H9 (cell line): ENCODE data around the gene AGPAT2. TPM values are rescaled to one million over a fixed set of nuclear protein-coding genes. Genes with fewer than 3 reads are reported as not detected.

Experiments
- DNase-seq: peaks from one replicate; pipeline ENCODE4 v3.0.0-alpha.2; 2017
- H2AFZ ChIP-seq: one replicate; pipeline ENCODE4 v1.6.1; 2013; ENCODE audit warnings: mild to moderate bottlenecking, low read length, control low read depth, moderate library complexity
- H2AK5ac ChIP-seq: 2 replicates; pipeline ENCODE4 v1.6.1; 2013; ENCODE audit warnings: low read length, control low read depth, mixed read lengths; ENCODE audit not compliant: insufficient read length
- H2BK120ac ChIP-seq: one replicate; pipeline ENCODE4 v1.6.1; 2013; ENCODE audit warnings: low read depth, mild to moderate bottlenecking, low read length, control low read depth, inconsistent platforms; ENCODE audit not compliant: poor library complexity, severe bottlenecking
- H2BK12ac ChIP-seq: 2 replicates; pipeline ENCODE4 v1.6.1; 2013; ENCODE audit warnings: low read length, control low read depth, mixed read lengths, low read depth; ENCODE audit not compliant: insufficient read length
- H2BK15ac ChIP-seq: 2 replicates; pipeline ENCODE4 v1.6.1; 2013; ENCODE audit warnings: low read depth, low read length, control low read depth
- H2BK20ac ChIP-seq: one replicate; pipeline ENCODE4 v1.6.1; 2013; ENCODE audit warnings: low read depth, mild to moderate bottlenecking, low read length, control low read depth, inconsistent platforms; ENCODE audit not compliant: poor library complexity, severe bottlenecking
- H2BK5ac ChIP-seq: 2 replicates; pipeline ENCODE4 v1.6.1; 2013; ENCODE audit warnings: low read length, control low read depth, mixed read lengths; ENCODE audit not compliant: insufficient read length
- H3K14ac ChIP-seq: 2 replicates; pipeline ENCODE4 v1.6.1; 2013; ENCODE audit warnings: low read length, control low read depth; ENCODE audit not compliant: insufficient read depth
- H3K18ac ChIP-seq: 2 replicates; pipeline ENCODE4 v1.6.1; 2013; ENCODE audit warnings: low read depth, mild to moderate bottlenecking, mixed read lengths, low read length, control low read depth; ENCODE audit not compliant: insufficient read length
- H3K23ac ChIP-seq: 2 replicates; pipeline ENCODE4 v1.6.1; 2013; ENCODE audit warnings: low read length, control low read depth, mixed read lengths, low read depth; ENCODE audit not compliant: insufficient read length
- H3K23me2 ChIP-seq: 2 replicates; pipeline ENCODE4 v1.6.1; 2013; ENCODE audit warnings: low read depth, mild to moderate bottlenecking, mixed read lengths, low read length, control low read depth; ENCODE audit not compliant: insufficient read length, poor library complexity, severe bottlenecking
- H3K27ac ChIP-seq: 2 replicates; pipeline ENCODE4 v1.5.1; 2013; ENCODE audit warnings: low read length, control low read depth, mixed read lengths, low read depth; ENCODE audit not compliant: insufficient read length
- H3K27me3 ChIP-seq: 2 replicates; pipeline ENCODE4 v1.6.1; 2013; ENCODE audit warnings: low read length, control low read depth, inconsistent platforms; ENCODE audit not compliant: insufficient read depth
- H3K4ac ChIP-seq: 2 replicates; pipeline ENCODE4 v1.6.1; 2013; ENCODE audit warnings: low read depth, mild to moderate bottlenecking, control low read depth, inconsistent platforms, low read length, moderate library complexity
- H3K4me1 ChIP-seq: 2 replicates; pipeline ENCODE4 v1.6.1; 2013; ENCODE audit warnings: low read length, control low read depth, inconsistent platforms; ENCODE audit not compliant: insufficient read depth
- H3K4me2 ChIP-seq: 2 replicates; pipeline ENCODE4 v1.6.1; 2013; ENCODE audit warnings: low read length, control low read depth, mixed read lengths; ENCODE audit not compliant: insufficient read length, insufficient read depth
- H3K56ac ChIP-seq: 2 replicates; pipeline ENCODE4 v1.6.1; 2013; ENCODE audit warnings: low read depth, mild to moderate bottlenecking, mixed read lengths, low read length, control low read depth; ENCODE audit not compliant: insufficient read length
- H3K79me1 ChIP-seq: 2 replicates; pipeline ENCODE4 v1.6.1; 2013; ENCODE audit warnings: low read depth, mild to moderate bottlenecking, moderate library complexity, low read length, control low read depth, inconsistent platforms; ENCODE audit not compliant: insufficient read depth, poor library complexity, severe bottlenecking
- H3K79me2 ChIP-seq: 2 replicates; pipeline ENCODE4 v1.6.1; 2013; ENCODE audit warnings: low read length, control low read depth, inconsistent platforms; ENCODE audit not compliant: insufficient read depth
- H3K9ac ChIP-seq: 2 replicates; pipeline ENCODE4 v1.6.1; 2013; ENCODE audit warnings: low read length, control low read depth, mixed read lengths; ENCODE audit not compliant: insufficient read length; ENCODE audit errors: extremely low read depth
- H3K9me3 ChIP-seq: one replicate; pipeline ENCODE4 v1.6.1; 2013; ENCODE audit warnings: low read depth, low read length, inconsistent platforms; ENCODE audit not compliant: control insufficient read depth
- H3T11ph ChIP-seq: one replicate; pipeline ENCODE4 v1.6.1; 2013; ENCODE audit warnings: mild to moderate bottlenecking, low read length, control low read depth, inconsistent platforms
- H4K20me1 ChIP-seq: one replicate; pipeline ENCODE4 v1.6.1; 2013; ENCODE audit not compliant: control insufficient read depth, insufficient read length, insufficient read depth
- H4K5ac ChIP-seq: 2 replicates; pipeline ENCODE4 v1.6.1; 2013; ENCODE audit warnings: low read depth, mild to moderate bottlenecking, mixed read lengths, low read length, control low read depth; ENCODE audit not compliant: insufficient read length
- H4K8ac ChIP-seq: replicated peaks from 2 replicates; pipeline ENCODE4 v1.6.1; 2013; ENCODE audit warnings: low read length, control low read depth, mixed read lengths, low read depth; ENCODE audit not compliant: insufficient read length
- H4K91ac ChIP-seq: 2 replicates; pipeline ENCODE4 v1.6.1; 2013; ENCODE audit warnings: low read depth, mild to moderate bottlenecking, moderate library complexity, mixed read lengths, low read length, control low read depth; ENCODE audit not compliant: insufficient read length
- H3K27ac Mint-ChIP-seq, 3 experiments: 2 replicates in 2 of 3; 3 replicates in 1 of 3; pipeline ENCODE4 v1.8.0; 2020 to 2021; ENCODE audit warnings: mixed read lengths in 3 of 3, mild to moderate bottlenecking in 1 of 3, moderate library complexity in 1 of 3
- H3K27me3 Mint-ChIP-seq: 2 replicates; pipeline ENCODE4 v1.8.0; 2021; ENCODE audit warnings: low read depth, mild to moderate bottlenecking, moderate library complexity, mixed read lengths
- H3K36me3 Mint-ChIP-seq, 3 experiments: 2 replicates in 2 of 3; 3 replicates in 1 of 3; pipeline ENCODE4 v1.8.0; 2020 to 2021; ENCODE audit warnings: low read depth in 3 of 3, mixed read lengths in 3 of 3; ENCODE audit not compliant: insufficient read depth in 1 of 3
- H3K4me1 Mint-ChIP-seq, 2 experiments: 2 replicates each; pipeline ENCODE4 v1.8.0; 2020; ENCODE audit warnings: mixed read lengths in 2 of 2
- H3K4me3 Mint-ChIP-seq, 2 experiments: 2 replicates in 1 of 2; 3 replicates in 1 of 2; pipeline ENCODE4 v1.8.0; 2020 to 2021; ENCODE audit warnings: mild to moderate bottlenecking in 2 of 2, mixed read lengths in 2 of 2, moderate library complexity in 1 of 2
- H3K9me3 Mint-ChIP-seq, 2 experiments: 2 replicates in 1 of 2; 3 replicates in 1 of 2; pipeline ENCODE4 v1.8.0; 2020; ENCODE audit warnings: mild to moderate bottlenecking in 2 of 2, mixed read lengths in 2 of 2, moderate library complexity in 1 of 2
- CTCF ChIP-seq: fragments of 200-600 bp; sonication (generic); conservative IDR thresholded peaks from 3 replicates; pipeline ENCODE4 v1.8.0; 2021; ENCODE audit warnings: antibody characterized with exemption, mild to moderate bottlenecking
- WGBS: extraction: QIAGEN DNeasy Blood & Tissue Kit; methylation state at CpG from one replicate; pipeline ENCODE4 v1.1.7; 2013; ENCODE audit warnings: missing lambda C conversion rate, low lambda C conversion rate, mixed read lengths; ENCODE audit not compliant: insufficient read length; ENCODE audit errors: extremely low coverage; 5-methylcytosine and 5-hydroxymethylcytosine counted together
- total RNA-seq: library from RNA; stranded (reverse); gene quantifications from 2 replicates; pipeline ENCODE4 v1.2.1, GENCODE V29; 2021

The AGPAT2 gene
- total RNA-seq, 1 experiment from 2014 or later = 29.7 TPM

GRCh38 chr9:136651860-136652259 lies 35.4 kb downstream of the AGPAT2 start:
- no peaks in the 10 kb centered on the region for H4K20me1 ChIP-seq
- no peak overlapping the region for H4K8ac ChIP-seq

More at GRCh38 chr9:136651860-136652259, 35.4 kb downstream of the AGPAT2 start:
- no peak overlapping the region for H3K27ac Mint-ChIP-seq
- Histone ChIP-seq H3K79me1 (no peaks in the 10 kb centered on the region), H3K27me3 (no peaks in the 10 kb centered on the region), H2AK5ac (no peak overlapping the region), H2BK120ac (no peak overlapping the region), H2BK15ac (no peak overlapping the region), H3K14ac (no peak overlapping the region), H3K27ac (no peak overlapping the region), H2BK5ac (no peak overlapping the region), H3T11ph (no peak overlapping the region), H3K23me2 (no peaks in the 10 kb centered on the region), H3K4me1 (no peaks in the 10 kb centered on the region), H3K18ac (no peak overlapping the region), H4K5ac (no peak overlapping the region), H3K4me2 (no peak overlapping the region), H3K9me3 (no peaks in the 10 kb centered on the region), H3K56ac (no peak overlapping the region), H3K23ac (no peak overlapping the region), H3K4ac (no peak overlapping the region), H3K9ac (no peak overlapping the region), H2BK12ac (no peak overlapping the region), H4K91ac (no peak overlapping the region), H2BK20ac (no peak overlapping the region), H2AFZ (no peak overlapping the region), H3K79me2 (no peaks in the 10 kb centered on the region)
- no peak for DNase-seq
- no peak for TF ChIP-seq CTCF
- H3K9me3 Mint-ChIP-seq = no peaks in the 10 kb centered on the region; a peak in 1 of 5 replicates
- no peaks in the 10 kb centered on the region; the same call in 1 of the 2 replicates for H3K27me3 Mint-ChIP-seq
- no peaks in the 10 kb centered on the region for H3K36me3 Mint-ChIP-seq
- no CpG with 5 or more reads among the region's 11 CpGs for WGBS
- H3K4me3 Mint-ChIP-seq = no peak overlapping the region
- H3K4me1 Mint-ChIP-seq = peaks cover 0 to 5% of the 10 kb centered on the region in 2 experiments; a peak in 1 of 4 replicates
